GM12878 (cell line): ENCODE results near the gene C1orf21. TPM values are rescaled to one million over a fixed set of nuclear protein-coding genes. Genes with fewer than 3 reads are reported as not detected.

ENCODE experiments used
- ATAC-seq: fragments of 200-7000 bp; cut with Tn5 transposase; 3 replicates; pipeline ENCODE4 v1.9.1; 2020; ENCODE audit warnings: mild to moderate bottlenecking, moderate library complexity
- BruUV-seq: library from RNA; stranded (reverse); fragments of 400-500 nt; replicated peaks from 2 replicates; lab custom pipeline; 2021; lab: Mats Ljungman, UMichigan
- CTCF ChIA-PET: fragments of 300-600 bp; sonication (Branson Sonifier 250); formaldehyde crosslinking; extraction: SDS; loops from one replicate; lab custom pipeline; 2021; ENCODE audit warnings: inconsistent platforms; lab: Yijun Ruan, JAX
- POLR2A ChIA-PET: fragments of 350-600 bp; formaldehyde crosslinking; extraction: SDS; loops from one replicate; lab custom pipeline; 2021; ENCODE audit warnings: inconsistent platforms; lab: Charles Lee
- RAD21 ChIA-PET: fragments of 300-600 bp; sonication (Branson Sonifier 250); formaldehyde crosslinking; loops from one replicate; lab custom pipeline; 2023; ENCODE audit warnings: antibody characterized with exemption; ENCODE audit not compliant: unreplicated experiment; lab: Charles Lee
- SMC1A ChIA-PET: fragments of 300-600 bp; sonication (Branson Sonifier 250); formaldehyde crosslinking; loops from one replicate; lab custom pipeline; 2023; ENCODE audit not compliant: unreplicated experiment, uncharacterized antibody; lab: Charles Lee
- DNase-seq: peaks from one replicate; pipeline ENCODE4 v3.0.0-alpha.2; 2011; ENCODE audit warnings: low read depth, low spot score
- FAIRE-seq: peaks from 3 replicates; lab custom pipeline; 2011; peaks lifted over from hg19 to GRCh38; lab: Jason Lieb, UNC
- H2AFZ ChIP-seq: 2 replicates; pipeline ENCODE4 v1.6.0; 2011; ENCODE audit warnings: low read depth, low read length, control low read depth; ENCODE audit not compliant: control insufficient read depth
- H3K27ac ChIP-seq: 2 replicates; pipeline ENCODE4 v1.5.1; 2011; ENCODE audit warnings: control low read depth; ENCODE audit not compliant: control insufficient read depth, insufficient read depth
- H3K27me3 ChIP-seq, 2 experiments: replicated peaks in 1 of 2; 2 replicates each; pipeline versions ENCODE4 v1.6.0 to v1.6.1; 2011; ENCODE audit warnings: low read length in 1 of 2; ENCODE audit not compliant: control insufficient read depth in 2 of 2, insufficient read depth in 2 of 2
- H3K36me3 ChIP-seq, 2 experiments: 2 replicates each; pipeline ENCODE4 v1.5.1; 2011; ENCODE audit warnings: low read length in 1 of 2; ENCODE audit not compliant: control insufficient read depth in 2 of 2, insufficient read depth in 2 of 2
- H3K4me1 ChIP-seq: 2 replicates; pipeline ENCODE4 v1.6.1; 2011; ENCODE audit warnings: mild to moderate bottlenecking, low read length, moderate library complexity, mixed read lengths; ENCODE audit not compliant: control insufficient read depth, insufficient read depth
- H3K4me2 ChIP-seq: 2 replicates; pipeline ENCODE4 v1.6.0; 2011; ENCODE audit warnings: control low read depth; ENCODE audit not compliant: control insufficient read depth, insufficient read depth
- H3K4me3 ChIP-seq: fragments of 200-600 bp; sonication (generic); 2 replicates; pipeline ENCODE4 v1.5.1; 2016
- H3K79me2 ChIP-seq: 2 replicates; pipeline ENCODE4 v1.6.0; 2011; ENCODE audit warnings: low read length; ENCODE audit not compliant: control insufficient read depth, insufficient read depth
- H3K9ac ChIP-seq: 2 replicates; pipeline ENCODE4 v1.8.0; 2011; ENCODE audit warnings: low read length, control low read depth, mixed read lengths; ENCODE audit not compliant: control insufficient read depth, insufficient read depth
- H3K9me3 ChIP-seq: replicated peaks from 3 replicates; pipeline ENCODE4 v1.5.1; 2011; ENCODE audit warnings: mild to moderate bottlenecking, low read length; ENCODE audit not compliant: control insufficient read depth, insufficient read depth
- H4K20me1 ChIP-seq: 2 replicates; pipeline ENCODE4 v1.6.0; 2011; ENCODE audit not compliant: control insufficient read depth, insufficient read depth
- ESRRA ChIP-seq: IDR thresholded peaks from 2 replicates; pipeline ENCODE4 v1.6.1; 2012; ENCODE audit warnings: mild to moderate bottlenecking, low read length, improper control_type of control experiment
- MYC ChIP-seq: IDR thresholded peaks from 2 replicates; pipeline ENCODE4 v1.6.1; 2011; ENCODE audit warnings: mild to moderate bottlenecking, low read length, moderate library complexity, inconsistent platforms; ENCODE audit not compliant: insufficient read depth, insufficient replicate concordance, insufficient read length, severe bottlenecking
- SREBF2 ChIP-seq: IDR thresholded peaks from 2 replicates; pipeline ENCODE4 v1.6.1; 2012; ENCODE audit warnings: mild to moderate bottlenecking, low read length
- SUZ12 ChIP-seq: fragments of 200-600 bp; sonication (generic); IDR thresholded peaks from one replicate; pipeline ENCODE4 v1.6.1; 2018; ENCODE audit warnings: antibody characterized with exemption, mild to moderate bottlenecking; ENCODE audit not compliant: unreplicated experiment
- WGBS: methylation state at CpG from one replicate; pipeline ENCODE4 v1.1.6; 2016; ENCODE audit warnings: low lambda C conversion rate; ENCODE audit not compliant: insufficient replicate concordance, insufficient coverage; ENCODE audit errors: missing lambda C conversion rate; 5-methylcytosine and 5-hydroxymethylcytosine counted together
- in situ Hi-C: fragments of 300-500 bp; cut with MboI; formaldehyde crosslinking; loops from 9 replicates; pipeline ENCODE4 v1.14.3; 2018; ENCODE audit warnings: mixed read lengths
- intact Hi-C: fragments of 100-400 bp; cut with micrococcal nuclease; formaldehyde crosslinking; loops from one replicate; pipeline ENCODE4 v1.14.2; 2022; ENCODE audit not compliant: unreplicated experiment
- polyA plus RNA-seq, 11 experiments: library from polyadenylated mRNA; depleted of rRNA in 4 of 11; unstranded in 6 of 11; stranded (reverse) in 5 of 11; fragments of >200 nt; fragmentation: Nextera tagmentation in 4 of 11; fragmentation: Illumina TruSeq in 1 of 11; extraction: Ambion mirVana in 4 of 11; extraction: Trizol in 1 of 11; gene quantifications; 1 replicate in 1 of 11; 2 replicates in 10 of 11; pipeline versions ENCODE4 v1.2.1 to v1.2.3, GENCODE V29; 2011 to 2016; ENCODE audit warnings: inconsistent platforms in 2 of 11, missing spikeins in 2 of 11, low read depth in 1 of 11
- total RNA-seq, 4 experiments: library from RNA; depleted of rRNA in 3 of 4; stranded (reverse); fragments of >200 nt in 3 of 4; fragmentation: Illumina TruSeq in 1 of 4; extraction: Trizol in 1 of 4; gene quantifications; 2 replicates each; pipeline versions ENCODE4 v1.2.1 to v1.2.3, GENCODE V29; 2013 to 2021
- TF ChIP-seq, protein P1 (sequence below): fragments of 450-650 bp; IDR thresholded peaks from 2 replicates; pipeline ENCODE4 v1.6.1; 2017; ENCODE audit warnings: low read depth, mild to moderate bottlenecking, moderate library complexity

The C1orf21 gene
- total and polyA plus RNA-seq, 10 of the 15 experiments (the other 5 are each of a cell fraction or from before 2014, with no cell fraction given), result 0.03 to 1.6 (median 0.17) TPM; not detected in 3

DNA sequence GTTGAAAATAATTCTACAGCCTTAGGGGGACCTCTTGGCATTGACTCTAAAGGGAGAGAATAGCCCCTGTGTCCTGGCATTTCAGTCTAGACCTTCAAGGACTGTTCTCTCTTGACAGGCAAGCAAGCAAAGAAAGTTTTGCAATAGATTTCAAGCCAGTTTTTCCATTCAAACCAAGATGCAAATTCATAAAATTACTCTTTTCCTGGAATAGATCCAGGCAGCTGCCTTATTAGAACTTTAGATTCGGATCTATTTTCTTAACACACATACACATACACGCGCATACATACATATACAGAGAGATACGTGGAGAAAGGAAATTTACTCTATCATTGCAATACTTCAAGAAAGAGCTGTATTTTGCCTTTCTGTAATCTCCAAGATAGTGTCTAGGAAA, 238.4 kb downstream of the C1orf21 start:
- intact Hi-C loops, result no loop called here
- SMC1A ChIA-PET, result no interaction called here
- Histone ChIP-seq H3K4me1 (no peaks in the 10 kb centered on the region), H3K9me3 (no peaks in the 10 kb centered on the region)
- BruUV-seq, result no TSS peak
- CTCF ChIA-PET, result no interaction called here
- TF ChIP-seq SREBF2, result no peak
- no peak for TF ChIP-seq MYC
- no peak for TF ChIP-seq SUZ12
- no peak for TF ChIP-seq ESRRA
- TF ChIP-seq, protein P1, sequence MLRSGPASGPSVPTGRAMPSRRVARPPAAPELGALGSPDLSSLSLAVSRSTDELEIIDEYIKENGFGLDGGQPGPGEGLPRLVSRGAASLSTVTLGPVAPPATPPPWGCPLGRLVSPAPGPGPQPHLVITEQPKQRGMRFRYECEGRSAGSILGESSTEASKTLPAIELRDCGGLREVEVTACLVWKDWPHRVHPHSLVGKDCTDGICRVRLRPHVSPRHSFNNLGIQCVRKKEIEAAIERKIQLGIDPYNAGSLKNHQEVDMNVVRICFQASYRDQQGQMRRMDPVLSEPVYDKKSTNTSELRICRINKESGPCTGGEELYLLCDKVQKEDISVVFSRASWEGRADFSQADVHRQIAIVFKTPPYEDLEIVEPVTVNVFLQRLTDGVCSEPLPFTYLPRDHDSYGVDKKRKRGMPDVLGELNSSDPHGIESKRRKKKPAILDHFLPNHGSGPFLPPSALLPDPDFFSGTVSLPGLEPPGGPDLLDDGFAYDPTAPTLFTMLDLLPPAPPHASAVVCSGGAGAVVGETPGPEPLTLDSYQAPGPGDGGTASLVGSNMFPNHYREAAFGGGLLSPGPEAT, result no peak
- TF ChIP-seq, all 136 proteins: peak for 0
- FAIRE-seq (no peak), ATAC-seq (no peak), DNase-seq (no peak)
- Histone ChIP-seq H3K27me3 (peaks cover 0 to 3% of the 10 kb centered on the region in 2 experiments; a peak in 2 of 4 replicates), H3K36me3 (no peaks in the 10 kb centered on the region), H3K27ac (no peak overlapping the region), H3K79me2 (no peaks in the 10 kb centered on the region), H4K20me1 (no peaks in the 10 kb centered on the region), H2AFZ (no peak overlapping the region), H3K9ac (no peak overlapping the region), H3K4me2 (no peak overlapping the region), H3K4me3 (no peak overlapping the region)
- in situ Hi-C loops, result no loop called here
- RAD21 ChIA-PET, result no interaction called here
- POLR2A ChIA-PET, result no interaction called here
- 87% methylated on average over 4 of the region's 4 CpGs for WGBS
